Measurements from ENCODE around the gene MAPT.
A peak's percentile ranks its signal among the peaks of the same experiment; 100 is the strongest.

The MAPT gene

GRCh38 chr17:45863857-45864654, 30.3 kb upstream of the MAPT start:
- DNase-seq = no peak

- DNase-seq = no peak
Measured at GRCh38 chr17:45867171-45867570, 27.2 kb upstream of the MAPT start.

- no peak for DNase-seq
Measured at GRCh38 chr17:45867702-45868101, 26.7 kb upstream of the MAPT start.

GRCh38 chr17:45868276-45868675, 26.1 kb upstream of the MAPT start:
- DNase-seq = no peak

- no peak for DNase-seq
Measured at GRCh38 chr17:45869676-45870341, 24.5 kb upstream of the MAPT start.

GRCh38 chr17:45870342-45870974, 23.9 kb upstream of the MAPT start:
- DNase-seq = no peak

- DNase-seq = no peak
Measured at GRCh38 chr17:45871718-45872117, 22.6 kb upstream of the MAPT start.

- DNase-seq = no peak
Measured at GRCh38 chr17:45873728-45874127, 20.6 kb upstream of the MAPT start.

- no peak for DNase-seq
Measured at GRCh38 chr17:45874151-45874550, 20.2 kb upstream of the MAPT start.

- no peak for DNase-seq
Measured at GRCh38 chr17:45876539-45876938, 17.8 kb upstream of the MAPT start.

- DNase-seq = no peak
Measured at GRCh38 chr17:45877467-45877866, 16.9 kb upstream of the MAPT start.

- DNase-seq = no peak
Measured at GRCh38 chr17:45883063-45883462, 11.3 kb upstream of the MAPT start.

GRCh38 chr17:45886852-45887251, 7.5 kb upstream of the MAPT start:
- no peak for DNase-seq

GRCh38 chr17:45888392-45888791, 6.0 kb upstream of the MAPT start:
- DNase-seq = no peak

- no peak for DNase-seq
Measured at GRCh38 chr17:45889579-45889978, 4.8 kb upstream of the MAPT start.

GRCh38 chr17:45893725-45894021, 681 bp upstream of the MAPT start:
- DNase-seq = no peak

GRCh38 chr17:45895304-45895968, 1.1 kb downstream of the MAPT start:
- peak in 1 of 2 experiments; percentile 10 for DNase-seq

- DNase-seq = no peak
Measured at GRCh38 chr17:45895969-45896785, 1.8 kb downstream of the MAPT start.

GRCh38 chr17:45896803-45897693, 2.7 kb downstream of the MAPT start:
- no peak for DNase-seq

GRCh38 chr17:45900136-45900535, 5.8 kb downstream of the MAPT start:
- no peak for DNase-seq

GRCh38 chr17:45900723-45901415, 6.5 kb downstream of the MAPT start:
- DNase-seq = no peak
